Measurements from ENCODE around the gene GIMD1. TPM values are rescaled to one million over a fixed set of nuclear protein-coding genes. Genes with fewer than 3 reads are reported as not detected.

The GIMD1 gene
- total RNA-seq, 4 donors from 2014 or later, result not detected

DNA sequence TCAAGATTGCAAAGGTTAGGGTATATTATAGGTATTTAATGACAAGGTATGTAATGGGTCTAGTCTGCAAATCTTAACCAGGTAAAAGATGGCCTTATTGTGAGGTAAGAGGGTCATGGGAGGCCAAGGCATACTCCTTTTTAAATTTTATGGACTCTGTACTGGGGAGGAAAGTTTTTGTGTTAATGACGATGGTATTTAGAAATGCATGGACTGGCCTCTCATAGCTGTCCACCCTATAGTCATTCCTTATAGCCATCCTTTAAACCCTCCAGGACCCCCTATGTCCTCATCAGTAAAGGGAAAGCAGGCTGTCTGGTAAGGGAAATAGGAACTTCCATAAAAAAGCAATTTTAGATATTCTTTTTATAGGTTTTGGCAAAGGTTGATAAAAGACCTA is 50.8 kb downstream of the GIMD1 start:
- no peak for DNase-seq (ENCODE audit: extremely low spot score)
- H3K4me3 ChIP-seq, result peak overlapping the region in 2 of 4 donors; percentile 78 to 85
- WGBS, result 100% methylated on average over 1 of the region's 1 CpG
- H3K27me3 ChIP-seq, result no peaks in the 10 kb centered on the region
- intact Hi-C loops (cut with DNase I), result loop anchor here (10.0 kb wide), 1 partner anchor 1173 kb away; the partner anchor contains the start of gene TET2
- no peak overlapping the region for H3K27ac ChIP-seq (replicated peaks in 1 of 4)
- H3K9me3 ChIP-seq, result no peaks in the 10 kb centered on the region
- H3K36me3 ChIP-seq, result peaks cover 0 to 12% (median 10%) of the 10 kb centered on the region in 4 donors
- TF ChIP-seq POLR2A (IDR thresholded peaks at IDR 0.05; ENCODE audit: low read depth), result no peak
- H3K4me1 ChIP-seq, result peaks cover 20 to 43% (median 39%) of the 10 kb centered on the region in 4 donors

- DNase-seq (ENCODE audit: extremely low spot score), result no peak
- Histone ChIP-seq H3K9me3 (no peaks in the 10 kb centered on the region), H3K27ac (replicated peaks in 1 of 4) (peak overlapping the region; percentile 89 to 93 (median 92)), H3K27me3 (no peaks in the 10 kb centered on the region), H3K36me3 (peaks cover 0 to 12% (median 10%) of the 10 kb centered on the region in 4 donors), H3K4me3 (peak overlapping the region; percentile 71 to 85 (median 82)), H3K4me1 (peaks cover 20 to 46% (median 40%) of the 10 kb centered on the region in 4 donors)
- intact Hi-C loops (cut with DNase I), result loop anchor here (10.0 kb wide), 1 partner anchor 1172 kb away; the partner anchor contains the start of gene TET2
- TF ChIP-seq POLR2AphosphoS5 (IDR thresholded peaks at IDR 0.05) (no peak), EP300 (IDR thresholded peaks at IDR 0.05) (no peak), CTCF (IDR thresholded peaks at IDR 0.05) (no peak)
- WGBS, result 6% methylated on average over 13 of the region's 13 CpGs
Measured at GRCh38 chr4:106316773-106317409, 51.7 kb downstream of the GIMD1 start.

DNA sequence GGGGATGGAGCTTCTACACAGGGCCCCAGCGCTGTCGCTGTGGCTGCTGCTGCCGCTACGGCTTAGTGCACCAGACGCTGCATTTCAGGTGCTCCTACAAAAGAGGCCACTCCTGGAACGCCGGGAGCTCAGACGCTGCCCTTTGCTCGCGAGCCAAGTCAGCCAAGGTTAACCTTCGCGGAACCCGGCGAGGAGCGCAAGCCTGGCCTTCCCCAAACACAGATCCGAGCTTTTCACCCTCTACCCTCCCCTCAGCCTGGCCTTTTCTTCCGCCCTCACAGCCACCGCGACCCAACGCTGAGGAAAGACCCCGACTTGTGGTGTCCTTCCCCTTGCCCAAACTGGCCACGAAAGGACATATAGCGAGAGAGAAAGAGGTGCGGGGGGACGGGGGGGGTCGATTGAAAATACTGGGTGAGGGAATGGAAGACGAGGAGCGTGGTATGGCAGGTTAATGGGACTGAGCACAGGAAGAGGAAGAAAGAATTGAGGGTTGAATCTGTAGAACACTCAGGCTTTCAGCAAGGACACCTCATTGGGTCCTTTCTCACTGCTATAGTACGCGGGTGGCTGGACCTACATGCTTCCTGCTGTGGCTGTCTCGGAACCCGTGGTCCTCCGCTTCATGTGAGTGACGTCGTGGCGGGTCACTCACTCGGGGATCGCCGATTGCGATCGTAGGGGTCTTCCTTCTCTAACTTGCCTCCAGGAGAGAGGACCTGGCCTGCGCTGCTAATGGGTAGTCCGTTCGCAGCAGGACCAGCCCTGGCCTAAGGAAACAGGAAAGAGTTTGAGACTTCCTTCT is 52.4 kb downstream of the GIMD1 start, which contains the start of the genes AIMP1 and TBCK:
AIMP1 (plus strand) TSS at position 583 of the 805 bp plus-strand sequence. CDS start 8,460 bp downstream, outside the sequence.
TBCK (minus strand) TSS at position 242 of the 805 bp plus-strand sequence. CDS start 7,249 bp downstream, outside the sequence.
- peak within 1 kb of the TSS; percentile 71 to 85 (median 82) for H3K4me3 ChIP-seq
- peaks cover 20 to 47% (median 40%) of the 10 kb centered on the region in 4 donors for H3K4me1 ChIP-seq
- peak within 1 kb of the TSS; percentile 89 to 93 (median 92) for H3K27ac ChIP-seq (replicated peaks in 1 of 4)
- H3K9me3 ChIP-seq, result no peaks in the 10 kb centered on the region
- TF ChIP-seq POLR2AphosphoS5 (IDR thresholded peaks at IDR 0.05) (peak; percentile 68 to 92), POLR2A (IDR thresholded peaks at IDR 0.05; ENCODE audit: low read depth) (peak; percentile 44), EP300 (IDR thresholded peaks at IDR 0.05) (no peak), CTCF (IDR thresholded peaks at IDR 0.05) (no peak)
- peaks cover 0 to 8% (median 7%) of the 10 kb centered on the region in 4 donors for H3K36me3 ChIP-seq
- under 1% methylated on average over 37 of the region's 44 CpGs for WGBS
- intact Hi-C loops (cut with DNase I), result loop anchor here (10.0 kb wide), 1 partner anchor 1171 kb away; the partner anchor contains the start of gene TET2
- no peaks in the 10 kb centered on the region for H3K27me3 ChIP-seq
- DNase-seq (ENCODE audit: extremely low spot score), result peak; percentile 97

DNA sequence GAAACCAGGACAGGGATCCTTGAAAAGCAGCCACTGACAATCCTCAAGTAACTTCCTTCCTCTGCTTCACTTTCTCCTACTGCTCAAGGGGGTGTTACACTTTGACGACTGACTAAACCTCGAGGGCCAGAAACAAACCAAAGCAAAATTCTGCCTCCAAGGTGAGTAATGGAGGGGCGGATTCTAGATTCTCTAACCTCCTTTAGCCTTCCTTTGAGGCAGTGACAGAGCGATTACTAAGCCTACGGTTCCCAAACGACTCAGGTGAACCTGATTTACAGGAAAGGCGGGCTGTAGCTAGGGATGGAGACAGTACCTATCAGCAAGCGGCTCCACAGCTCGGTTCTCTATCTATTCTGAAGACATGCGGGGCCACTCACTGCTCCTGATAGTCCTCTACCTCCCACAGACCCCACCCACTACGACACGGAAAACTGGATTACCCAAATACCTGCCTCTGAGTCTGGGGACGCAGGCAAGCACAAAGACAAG is 53.1 kb downstream of the GIMD1 start:
- H3K4me1 ChIP-seq, result peaks cover 20 to 47% (median 40%) of the 10 kb centered on the region in 4 donors
- H3K27me3 ChIP-seq, result no peaks in the 10 kb centered on the region
- peak overlapping the region; percentile 71 to 85 (median 82) for H3K4me3 ChIP-seq
- no peak for DNase-seq (ENCODE audit: extremely low spot score)
- H3K36me3 ChIP-seq, result peaks cover 0 to 1% (median under 1%) of the 10 kb centered on the region in 4 donors
- no peaks in the 10 kb centered on the region for H3K9me3 ChIP-seq
- TF ChIP-seq POLR2AphosphoS5 (IDR thresholded peaks at IDR 0.05) (no peak), EP300 (IDR thresholded peaks at IDR 0.05) (no peak), POLR2A (IDR thresholded peaks at IDR 0.05; ENCODE audit: low read depth) (no peak), CTCF (IDR thresholded peaks at IDR 0.05) (no peak)
- intact Hi-C loops (cut with DNase I), result loop anchor here (10.0 kb wide), 1 partner anchor 1171 kb away; the partner anchor contains the start of gene TET2
- WGBS, result 0% methylated on average over 7 of the region's 13 CpGs
- peak overlapping the region; percentile 89 to 93 (median 92) for H3K27ac ChIP-seq (replicated peaks in 1 of 4)

All from esophagus muscularis mucosa (tissue), 4 donors.